Measurements from ENCODE around the gene SSH2.
"Not testable (repeated sequence)": the region's sequence is repeated elsewhere in the genome, so short reads cannot be mapped to it uniquely, and the experiment has no call there.

SSH2 gene

DNA sequence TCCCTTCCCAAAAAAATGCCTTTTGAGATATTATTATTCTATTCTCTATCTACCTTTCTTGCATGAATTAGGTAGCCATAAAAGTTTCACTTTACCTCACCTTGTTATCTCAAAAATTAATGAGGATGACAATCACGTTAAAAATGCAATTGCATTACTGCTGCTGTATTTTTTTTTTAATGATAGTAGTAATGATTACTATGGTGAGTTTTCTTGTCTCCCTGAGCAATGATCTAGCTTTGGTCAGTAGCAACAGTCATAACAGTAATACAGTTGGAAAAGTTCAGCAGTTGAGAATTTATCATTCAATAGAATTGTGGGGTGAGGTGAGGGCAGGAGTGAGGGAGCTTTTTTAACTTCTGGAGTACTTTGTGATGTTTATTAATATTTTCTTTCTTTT lies 11.3 kb upstream of the SSH2 start, which contains the start of gene EFCAB5:
EFCAB5 (plus strand) TSS at position 301 of the 400 bp plus-strand sequence. CDS start 163 bp downstream, outside the sequence.
- TF ChIP-seq, protein P1, sequence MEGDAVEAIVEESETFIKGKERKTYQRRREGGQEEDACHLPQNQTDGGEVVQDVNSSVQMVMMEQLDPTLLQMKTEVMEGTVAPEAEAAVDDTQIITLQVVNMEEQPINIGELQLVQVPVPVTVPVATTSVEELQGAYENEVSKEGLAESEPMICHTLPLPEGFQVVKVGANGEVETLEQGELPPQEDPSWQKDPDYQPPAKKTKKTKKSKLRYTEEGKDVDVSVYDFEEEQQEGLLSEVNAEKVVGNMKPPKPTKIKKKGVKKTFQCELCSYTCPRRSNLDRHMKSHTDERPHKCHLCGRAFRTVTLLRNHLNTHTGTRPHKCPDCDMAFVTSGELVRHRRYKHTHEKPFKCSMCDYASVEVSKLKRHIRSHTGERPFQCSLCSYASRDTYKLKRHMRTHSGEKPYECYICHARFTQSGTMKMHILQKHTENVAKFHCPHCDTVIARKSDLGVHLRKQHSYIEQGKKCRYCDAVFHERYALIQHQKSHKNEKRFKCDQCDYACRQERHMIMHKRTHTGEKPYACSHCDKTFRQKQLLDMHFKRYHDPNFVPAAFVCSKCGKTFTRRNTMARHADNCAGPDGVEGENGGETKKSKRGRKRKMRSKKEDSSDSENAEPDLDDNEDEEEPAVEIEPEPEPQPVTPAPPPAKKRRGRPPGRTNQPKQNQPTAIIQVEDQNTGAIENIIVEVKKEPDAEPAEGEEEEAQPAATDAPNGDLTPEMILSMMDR (IDR thresholded peaks at IDR 0.05; ENCODE audit: extremely low read depth, missing control alignments), result no peak
- DNase-seq (ENCODE audit: low spot score), result no peak

DNA sequence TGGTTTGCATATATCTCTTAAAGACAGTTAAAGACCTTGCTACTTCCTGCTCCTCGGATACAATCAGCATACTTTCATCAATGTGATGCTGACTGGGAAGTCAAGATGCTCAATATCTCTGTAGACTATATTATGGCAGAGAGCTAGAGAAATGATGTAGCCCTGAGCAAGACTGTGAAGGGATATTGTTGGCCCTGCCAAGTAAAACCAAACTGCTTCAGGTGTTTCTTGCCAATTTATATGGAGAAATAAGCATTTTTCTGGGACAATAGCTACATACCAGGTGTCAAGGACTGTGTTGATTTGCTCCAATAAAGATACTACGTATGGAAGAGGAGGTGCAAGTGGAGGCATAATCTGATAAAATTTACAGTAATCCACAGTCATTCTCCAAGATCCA lies 6.7 kb upstream of the SSH2 start:
- TF ChIP-seq, protein P1 (IDR thresholded peaks at IDR 0.05; ENCODE audit: extremely low read depth, missing control alignments), result no peak
- DNase-seq (ENCODE audit: low spot score), result no peak

DNA sequence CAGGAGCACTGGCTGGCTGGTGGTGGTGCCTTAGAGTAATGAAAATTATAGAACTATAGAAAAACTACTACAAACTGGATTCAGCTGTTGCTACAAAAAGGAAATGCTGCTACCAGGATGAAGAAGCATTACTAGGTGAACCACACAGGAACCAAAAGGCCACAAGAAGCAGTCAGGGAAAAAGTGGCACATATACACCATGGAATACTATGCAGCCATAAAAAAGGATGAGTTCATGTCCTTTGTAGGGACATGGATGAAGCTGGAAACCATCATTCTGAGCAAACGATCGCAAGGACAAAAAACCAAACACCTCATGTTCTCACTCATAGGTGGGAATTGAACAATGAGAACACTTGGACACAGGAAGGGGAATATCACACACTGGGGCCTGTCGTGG lies 5.9 kb upstream of the SSH2 start:
- DNase-seq (ENCODE audit: low spot score), result not testable (repeated sequence)

GRCh38 chr17:29933379-29933778 lies 3.4 kb upstream of the SSH2 start:
- no peak for DNase-seq (ENCODE audit: low spot score)
- TF ChIP-seq, protein P1 (IDR thresholded peaks at IDR 0.05; ENCODE audit: extremely low read depth, missing control alignments), result no peak

DNA sequence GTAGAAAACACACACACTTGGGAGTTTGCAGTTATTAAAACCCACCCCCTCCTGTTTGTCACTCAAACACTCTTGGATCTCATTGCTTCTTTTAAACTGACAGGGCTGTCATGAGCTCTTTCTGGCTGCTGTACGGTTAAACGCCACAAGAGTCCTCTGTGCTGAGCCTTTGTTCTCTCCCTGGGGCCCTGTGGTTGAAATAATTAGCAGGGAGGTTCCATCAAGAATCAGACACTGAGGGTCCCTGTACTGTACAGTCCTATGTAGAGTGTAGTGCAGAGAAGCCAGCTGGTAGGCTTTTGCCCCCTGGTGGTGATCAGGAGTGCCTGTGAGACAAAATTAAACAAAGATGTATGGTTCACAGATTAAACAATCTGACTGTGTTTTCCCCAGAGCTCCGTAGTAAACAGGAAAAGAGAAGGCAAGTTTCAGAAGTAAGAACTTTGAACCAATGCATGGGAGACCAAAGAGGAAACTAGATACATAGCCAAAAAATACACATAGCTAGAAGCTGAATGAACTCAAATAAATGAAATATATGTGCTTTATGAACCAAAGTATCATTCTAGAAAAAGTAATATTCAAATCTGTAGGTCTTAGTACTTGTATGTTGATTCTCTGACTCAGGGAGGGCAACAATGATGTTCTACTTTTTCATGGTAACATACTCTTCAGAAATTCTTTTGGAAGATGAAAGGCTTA lies 1.4 kb upstream of the SSH2 start:
- peak; percentile 72 for DNase-seq (ENCODE audit: low spot score)
- TF ChIP-seq, protein P1 (IDR thresholded peaks at IDR 0.05; ENCODE audit: extremely low read depth, missing control alignments), result peak; percentile 77

- TF ChIP-seq, protein P1 (IDR thresholded peaks at IDR 0.05; ENCODE audit: extremely low read depth, missing control alignments), result no peak
- DNase-seq (ENCODE audit: low spot score), result no peak
Observed at GRCh38 chr17:29930409-29931010, 482 bp upstream of the SSH2 start.

- TF ChIP-seq, protein P1 (IDR thresholded peaks at IDR 0.05; ENCODE audit: extremely low read depth, missing control alignments), result no peak
Observed at GRCh38 chr17:29929006-29929532, 959 bp downstream of the SSH2 start.

More at GRCh38 chr17:29929006-29929532, 959 bp downstream of the SSH2 start:
- no peak for DNase-seq (ENCODE audit: low spot score)

Data from GM20000 (cell line).